Measurements from ENCODE around the gene TAS2R50.

TAS2R50 gene

GRCh38 chr12:10968765-10969456, 17.8 kb downstream of the TAS2R50 start:
- Mint-ChIP-seq H3K27ac (no peak overlapping the region), H3K27me3 (no peaks in the 10 kb centered on the region)

DNA sequence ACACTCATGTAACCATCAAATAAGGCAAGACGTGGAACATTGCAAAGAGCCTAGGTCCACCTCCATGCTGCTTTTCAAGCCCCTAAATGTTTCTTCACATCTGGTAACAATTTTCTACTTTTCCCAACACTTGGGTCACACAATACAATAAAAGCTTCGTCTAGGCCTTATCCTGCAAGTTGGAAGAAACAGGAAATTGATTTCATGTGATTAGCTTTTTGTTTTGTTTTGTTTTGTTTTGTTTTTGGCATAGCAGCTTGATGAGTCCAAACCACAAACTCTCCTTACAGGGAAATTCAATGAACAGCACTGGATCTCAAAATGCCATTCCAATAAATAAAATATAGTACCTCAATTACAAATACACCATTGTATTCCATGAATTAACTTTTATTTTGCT, 19.3 kb downstream of the TAS2R50 start:
- Mint-ChIP-seq H3K36me3 (peaks cover 20% of the 10 kb centered on the region), H3K4me3 (no peak overlapping the region), H3K27ac (no peak overlapping the region), H3K4me1 (ENCODE audit: low read depth) (peaks cover under 1% of the 10 kb centered on the region), H3K27me3 (no peaks in the 10 kb centered on the region), H3K9me3 (ENCODE audit: low read depth) (no peaks in the 10 kb centered on the region)

More at GRCh38 chr12:10968765-10969456, 17.8 kb downstream of the TAS2R50 start:
- Mint-ChIP-seq H3K9me3 (ENCODE audit: low read depth) (no peaks in the 10 kb centered on the region), H3K36me3 (peaks cover 23% of the 10 kb centered on the region), H3K4me3 (no peak overlapping the region), H3K4me1 (ENCODE audit: low read depth) (no peaks in the 10 kb centered on the region)

DNA sequence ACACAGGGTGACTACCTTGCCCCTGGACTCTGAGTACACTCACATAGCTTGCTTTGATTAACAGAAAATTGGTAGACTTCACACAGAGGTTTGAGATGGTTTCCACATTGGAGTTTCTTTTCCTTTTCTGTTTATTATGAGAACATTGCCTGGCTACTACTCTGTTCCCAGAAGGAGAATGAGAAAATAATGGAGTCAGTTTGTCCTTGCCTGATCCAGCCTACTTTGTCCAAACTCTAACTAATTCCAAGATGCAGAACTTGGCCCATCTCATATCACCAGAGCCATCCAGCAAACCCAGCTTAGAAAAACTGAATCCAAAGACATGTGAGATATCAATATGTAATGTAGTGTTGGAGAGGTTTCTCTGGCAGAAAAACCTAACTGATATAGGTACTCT, 20.4 kb downstream of the TAS2R50 start:
- no peak overlapping the region for H3K4me3 Mint-ChIP-seq
- peaks cover 21% of the 10 kb centered on the region for H3K36me3 Mint-ChIP-seq
- H3K4me1 Mint-ChIP-seq (ENCODE audit: low read depth): peaks cover 8% of the 10 kb centered on the region
- no peaks in the 10 kb centered on the region for H3K9me3 Mint-ChIP-seq (ENCODE audit: low read depth)
- no peak overlapping the region for H3K27ac Mint-ChIP-seq
- no peaks in the 10 kb centered on the region for H3K27me3 Mint-ChIP-seq

DNA sequence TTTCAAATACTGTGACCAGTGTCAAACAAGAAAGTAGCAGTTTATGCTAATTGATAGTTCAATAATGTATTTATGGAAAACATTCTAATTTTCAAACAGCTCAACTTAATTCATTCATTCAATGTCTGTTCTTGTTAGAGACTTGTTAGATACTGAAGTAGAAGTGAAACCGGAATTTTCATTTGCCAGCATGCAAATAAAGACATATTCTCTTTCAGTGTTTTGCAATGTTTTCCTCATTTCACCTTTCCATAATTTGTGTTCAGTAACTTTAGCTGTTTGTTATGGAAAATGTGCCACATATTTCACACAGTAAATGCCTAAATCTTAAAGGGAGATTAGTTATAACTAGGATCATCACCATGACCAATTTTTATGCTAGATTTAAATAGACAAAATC, 21.2 kb downstream of the TAS2R50 start:
- Mint-ChIP-seq H3K27me3 (no peaks in the 10 kb centered on the region), H3K27ac (no peak overlapping the region), H3K4me3 (no peak overlapping the region), H3K9me3 (ENCODE audit: low read depth) (no peaks in the 10 kb centered on the region), H3K36me3 (peaks cover 19% of the 10 kb centered on the region), H3K4me1 (ENCODE audit: low read depth) (peaks cover 16% of the 10 kb centered on the region)

GRCh38 chr12:10960211-10960610, 26.5 kb downstream of the TAS2R50 start:
- H3K4me3 Mint-ChIP-seq: no peak overlapping the region

GRCh38 chr12:10959804-10960203, 26.9 kb downstream of the TAS2R50 start:
- Mint-ChIP-seq H3K27me3 (no peaks in the 10 kb centered on the region), H3K27ac (no peak overlapping the region), H3K9me3 (ENCODE audit: low read depth) (peaks cover 10% of the 10 kb centered on the region), H3K36me3 (peaks cover 37% of the 10 kb centered on the region), H3K4me1 (ENCODE audit: low read depth) (peaks cover 42% of the 10 kb centered on the region), H3K4me3 (no peak overlapping the region)

More at GRCh38 chr12:10960211-10960610, 26.5 kb downstream of the TAS2R50 start:
- H3K9me3 Mint-ChIP-seq (ENCODE audit: low read depth): peaks cover 8% of the 10 kb centered on the region
- H3K27me3 Mint-ChIP-seq: no peaks in the 10 kb centered on the region
- H3K4me1 Mint-ChIP-seq (ENCODE audit: low read depth): peaks cover 40% of the 10 kb centered on the region
- peaks cover 33% of the 10 kb centered on the region for H3K36me3 Mint-ChIP-seq
- no peak overlapping the region for H3K27ac Mint-ChIP-seq

DNA sequence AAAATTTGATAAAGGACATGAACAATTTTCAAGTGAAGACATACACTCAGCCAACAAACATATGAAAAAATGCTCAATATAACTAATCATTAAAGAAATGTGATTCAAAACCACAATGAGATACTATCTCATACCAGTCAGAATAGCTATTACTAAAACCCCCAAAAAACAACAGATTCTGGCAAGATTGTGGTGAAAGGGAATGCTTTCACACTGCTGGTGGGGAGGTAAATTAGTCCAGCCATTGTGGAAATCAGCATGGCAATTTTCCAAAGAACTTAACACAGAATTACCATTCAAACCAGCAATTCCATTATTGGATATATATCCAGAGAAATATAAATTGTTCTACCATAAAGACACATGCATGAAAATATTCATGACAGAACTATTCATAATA, 29.0 kb downstream of the TAS2R50 start:
- Mint-ChIP-seq H3K27ac (no peak overlapping the region), H3K9me3 (ENCODE audit: low read depth) (peaks cover 13% of the 10 kb centered on the region), H3K4me1 (ENCODE audit: low read depth) (peaks cover 53% of the 10 kb centered on the region), H3K27me3 (no peaks in the 10 kb centered on the region), H3K36me3 (peaks cover 43% of the 10 kb centered on the region), H3K4me3 (no peak overlapping the region)

DNA sequence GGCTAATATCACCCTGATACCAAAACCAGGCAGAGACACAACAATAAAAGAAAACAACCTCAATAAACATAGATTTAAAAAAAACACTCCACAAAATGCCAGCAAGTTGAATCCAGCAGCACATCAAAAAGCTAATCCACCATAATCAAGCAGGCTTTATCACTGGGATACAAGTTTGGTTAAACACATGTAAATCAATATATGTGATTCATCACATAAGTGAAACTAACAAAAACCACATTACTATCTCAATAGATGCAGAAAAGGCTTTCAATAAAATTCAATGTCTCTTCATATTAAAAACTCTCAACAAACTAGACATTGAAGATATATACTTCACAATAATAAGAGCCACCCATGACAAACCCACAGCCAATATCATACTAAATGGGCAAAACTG, 30.6 kb downstream of the TAS2R50 start:
- H3K4me1 Mint-ChIP-seq (ENCODE audit: low read depth): peaks cover 42% of the 10 kb centered on the region
- H3K36me3 Mint-ChIP-seq: peaks cover 44% of the 10 kb centered on the region
- no peak overlapping the region for H3K4me3 Mint-ChIP-seq
- no peaks in the 10 kb centered on the region for H3K27me3 Mint-ChIP-seq
- no peak overlapping the region for H3K27ac Mint-ChIP-seq
- H3K9me3 Mint-ChIP-seq (ENCODE audit: low read depth): peaks cover 13% of the 10 kb centered on the region

GRCh38 chr12:10952645-10953044, 34.1 kb downstream of the TAS2R50 start:
- H3K27me3 Mint-ChIP-seq: no peaks in the 10 kb centered on the region
- no peak overlapping the region for H3K4me3 Mint-ChIP-seq
- no peak overlapping the region for H3K27ac Mint-ChIP-seq
- peaks cover 52% of the 10 kb centered on the region for H3K36me3 Mint-ChIP-seq
- peaks cover 24% of the 10 kb centered on the region for H3K4me1 Mint-ChIP-seq (ENCODE audit: low read depth)
- peaks cover 18% of the 10 kb centered on the region for H3K9me3 Mint-ChIP-seq (ENCODE audit: low read depth)

DNA sequence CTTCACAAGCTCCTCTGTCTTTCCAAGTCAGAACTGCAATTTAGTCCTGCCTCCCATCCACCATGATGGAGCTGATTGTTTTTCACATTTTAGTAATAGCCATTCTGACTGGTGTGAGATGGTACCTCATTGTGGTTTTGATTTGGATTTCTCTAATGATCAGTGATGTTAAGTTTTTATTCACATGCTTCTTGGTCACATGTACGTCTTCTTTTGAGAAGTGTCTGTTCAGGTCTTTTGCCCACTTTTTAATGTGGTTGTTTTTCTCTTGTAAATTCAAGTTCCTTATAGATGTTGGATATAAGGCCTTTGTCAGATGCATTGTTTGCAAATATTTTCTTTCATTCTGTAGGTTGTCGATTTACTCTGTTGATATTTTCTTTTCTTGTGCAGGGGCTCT, 43.5 kb downstream of the TAS2R50 start:
- H3K4me3 Mint-ChIP-seq: no peak overlapping the region
- peaks cover 3% of the 10 kb centered on the region for H3K9me3 Mint-ChIP-seq (ENCODE audit: low read depth)
- no peak overlapping the region for H3K27ac Mint-ChIP-seq
- no peaks in the 10 kb centered on the region for H3K27me3 Mint-ChIP-seq
- peaks cover 21% of the 10 kb centered on the region for H3K36me3 Mint-ChIP-seq
- H3K4me1 Mint-ChIP-seq (ENCODE audit: low read depth): peaks cover 3% of the 10 kb centered on the region

GRCh38 chr12:10941916-10942607, 44.6 kb downstream of the TAS2R50 start:
- Mint-ChIP-seq H3K27ac (no peak overlapping the region), H3K36me3 (peaks cover 15% of the 10 kb centered on the region), H3K4me3 (no peak overlapping the region), H3K9me3 (ENCODE audit: low read depth) (peaks cover 3% of the 10 kb centered on the region), H3K27me3 (no peaks in the 10 kb centered on the region), H3K4me1 (ENCODE audit: low read depth) (peaks cover 3% of the 10 kb centered on the region)

GRCh38 chr12:10941369-10941768, 45.3 kb downstream of the TAS2R50 start:
- H3K36me3 Mint-ChIP-seq: peaks cover 15% of the 10 kb centered on the region
- no peak overlapping the region for H3K4me3 Mint-ChIP-seq
- no peaks in the 10 kb centered on the region for H3K27me3 Mint-ChIP-seq
- no peaks in the 10 kb centered on the region for H3K9me3 Mint-ChIP-seq (ENCODE audit: low read depth)
- H3K4me1 Mint-ChIP-seq (ENCODE audit: low read depth): peaks cover 3% of the 10 kb centered on the region
- no peak overlapping the region for H3K27ac Mint-ChIP-seq

GRCh38 chr12:10940389-10940788, 46.3 kb downstream of the TAS2R50 start:
- Mint-ChIP-seq H3K27me3 (no peaks in the 10 kb centered on the region), H3K4me3 (no peak overlapping the region), H3K4me1 (ENCODE audit: low read depth) (peaks cover 3% of the 10 kb centered on the region), H3K36me3 (peaks cover 15% of the 10 kb centered on the region), H3K9me3 (ENCODE audit: low read depth) (no peaks in the 10 kb centered on the region), H3K27ac (no peak overlapping the region)

DNA sequence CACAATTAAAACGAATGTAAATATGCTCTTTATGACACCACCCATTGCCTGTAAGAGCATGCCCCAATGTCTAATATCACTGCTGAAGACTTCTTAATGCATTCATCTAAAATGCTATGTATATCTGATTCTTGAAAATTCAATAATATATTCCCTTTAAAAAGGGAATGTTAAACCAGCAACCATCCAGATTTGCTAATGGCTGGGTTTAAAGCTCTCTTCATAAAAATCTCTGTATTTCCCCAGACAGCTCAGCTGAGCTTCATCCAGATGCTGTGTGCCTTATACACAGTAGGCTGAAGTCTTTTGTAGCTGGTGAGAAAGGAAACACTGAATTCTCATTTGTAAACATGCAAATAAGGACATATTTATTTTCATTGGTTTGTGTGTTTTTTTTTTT, 47.5 kb downstream of the TAS2R50 start, which contains the start of gene TAS2R14:
Gene TAS2R14 (minus strand): TSS at position 101 of the 400 bp plus-strand sequence. CDS start 56 bp downstream, at position 45.
- no peak within 1 kb of the TSS for H3K27ac Mint-ChIP-seq
- H3K36me3 Mint-ChIP-seq: peaks cover 11% of the 10 kb centered on the region
- no peaks in the 10 kb centered on the region for H3K9me3 Mint-ChIP-seq (ENCODE audit: low read depth)
- H3K4me3 Mint-ChIP-seq: no peak within 1 kb of the TSS
- peaks cover 3% of the 10 kb centered on the region for H3K4me1 Mint-ChIP-seq (ENCODE audit: low read depth)
- H3K27me3 Mint-ChIP-seq: no peaks in the 10 kb centered on the region

- H3K4me3 Mint-ChIP-seq: no peak overlapping the region
- H3K4me1 Mint-ChIP-seq (ENCODE audit: low read depth): no peaks in the 10 kb centered on the region
- no peaks in the 10 kb centered on the region for H3K9me3 Mint-ChIP-seq (ENCODE audit: low read depth)
- no peak overlapping the region for H3K27ac Mint-ChIP-seq
- peaks cover 11% of the 10 kb centered on the region for H3K36me3 Mint-ChIP-seq
- no peaks in the 10 kb centered on the region for H3K27me3 Mint-ChIP-seq
These were observed 50.2 kb downstream of the TAS2R50 start for GRCh38 chr12:10936506-10936905.
